ENCODE measurements around the gene PACS1.

- TF ChIP-seq POLR2AphosphoS5 (IDR thresholded peaks at IDR 0.05; ENCODE audit: low read depth, low read length) (no peak), POLR2A (IDR thresholded peaks at IDR 0.05; ENCODE audit: low read depth, low read length) (no peak), TAF1 (IDR thresholded peaks at IDR 0.05; ENCODE audit: low read depth, low read length) (no peak), POU2F2 (IDR thresholded peaks at IDR 0.05; ENCODE audit: low read depth, low read length) (no peak), PAX5 (IDR thresholded peaks at IDR 0.05; ENCODE audit: insufficient read depth, low read length, severe bottlenecking) (no peak), SPI1 (IDR thresholded peaks at IDR 0.05; ENCODE audit: low read depth, low read length) (no peak)
These were observed 149.0 kb downstream of the PACS1 start for GRCh38 chr11:66218846-66219620.

All from GM12891 (cell line).